ENCODE data around the gene HSPA13.
"Not testable (repeated sequence)": the region's sequence is repeated elsewhere in the genome, so short reads cannot be mapped to it uniquely, and the experiment has no call there.

Gene HSPA13

GRCh38 chr21:14361958-14362357 lies 21.0 kb downstream of the HSPA13 start:
- Mint-ChIP-seq H3K4me3 (no peak overlapping the region), H3K9me3 (no peaks in the 10 kb centered on the region), H3K36me3 (ENCODE audit: low read depth) (no peaks in the 10 kb centered on the region), H3K27me3 (ENCODE audit: low read depth) (peaks cover 14% of the 10 kb centered on the region), H3K4me1 (ENCODE audit: low read depth) (no peaks in the 10 kb centered on the region), H3K27ac (no peak overlapping the region)
- no peak for DNase-seq (ENCODE audit: low spot score)

- no peaks in the 10 kb centered on the region for H3K4me1 Mint-ChIP-seq (ENCODE audit: low read depth)
- no peaks in the 10 kb centered on the region for H3K36me3 Mint-ChIP-seq (ENCODE audit: low read depth)
- no peak overlapping the region for H3K4me3 Mint-ChIP-seq
- no peak overlapping the region for H3K27ac Mint-ChIP-seq
- peaks cover 18% of the 10 kb centered on the region for H3K27me3 Mint-ChIP-seq (ENCODE audit: low read depth)
- H3K9me3 Mint-ChIP-seq = no peaks in the 10 kb centered on the region
- no peak for DNase-seq (ENCODE audit: low spot score)
Observed at GRCh38 chr21:14358775-14359174, 24.2 kb downstream of the HSPA13 start.

GRCh38 chr21:14356746-14357145 lies 26.2 kb downstream of the HSPA13 start:
- Mint-ChIP-seq H3K27ac (no peak overlapping the region), H3K27me3 (ENCODE audit: low read depth) (peaks cover 20% of the 10 kb centered on the region), H3K9me3 (no peaks in the 10 kb centered on the region), H3K4me3 (no peak overlapping the region), H3K36me3 (ENCODE audit: low read depth) (no peaks in the 10 kb centered on the region), H3K4me1 (ENCODE audit: low read depth) (no peaks in the 10 kb centered on the region)
- DNase-seq (ENCODE audit: low spot score) = no peak

GRCh38 chr21:14354515-14354914 lies 28.4 kb downstream of the HSPA13 start:
- Mint-ChIP-seq H3K27me3 (ENCODE audit: low read depth) (peaks cover 15% of the 10 kb centered on the region), H3K9me3 (no peaks in the 10 kb centered on the region), H3K36me3 (ENCODE audit: low read depth) (no peaks in the 10 kb centered on the region), H3K4me1 (ENCODE audit: low read depth) (no peaks in the 10 kb centered on the region), H3K4me3 (no peak overlapping the region), H3K27ac (no peak overlapping the region)
- no peak for DNase-seq (ENCODE audit: low spot score)

GRCh38 chr21:14353726-14354125 lies 29.2 kb downstream of the HSPA13 start:
- Mint-ChIP-seq H3K27me3 (ENCODE audit: low read depth) (peaks cover 12% of the 10 kb centered on the region), H3K27ac (no peak overlapping the region), H3K4me3 (no peak overlapping the region), H3K4me1 (ENCODE audit: low read depth) (no peaks in the 10 kb centered on the region), H3K9me3 (no peaks in the 10 kb centered on the region), H3K36me3 (ENCODE audit: low read depth) (no peaks in the 10 kb centered on the region)
- no peak for DNase-seq (ENCODE audit: low spot score)

GRCh38 chr21:14353231-14353630 lies 29.7 kb downstream of the HSPA13 start:
- Mint-ChIP-seq H3K9me3 (no peaks in the 10 kb centered on the region), H3K27me3 (ENCODE audit: low read depth) (peaks cover 12% of the 10 kb centered on the region), H3K4me3 (no peak overlapping the region), H3K36me3 (ENCODE audit: low read depth) (no peaks in the 10 kb centered on the region), H3K4me1 (ENCODE audit: low read depth) (no peaks in the 10 kb centered on the region), H3K27ac (no peak overlapping the region)
- no peak for DNase-seq (ENCODE audit: low spot score)

GRCh38 chr21:14327346-14327745 lies 55.6 kb downstream of the HSPA13 start:
- H3K4me1 Mint-ChIP-seq (ENCODE audit: low read depth); H3K27me3 Mint-ChIP-seq (ENCODE audit: low read depth); H3K9me3 Mint-ChIP-seq; DNase-seq (ENCODE audit: low spot score); H3K27ac Mint-ChIP-seq; H3K36me3 Mint-ChIP-seq (ENCODE audit: low read depth); H3K4me3 Mint-ChIP-seq: not testable (repeated sequence)

GRCh38 chr21:14325595-14325994 lies 57.4 kb downstream of the HSPA13 start:
- no peak for DNase-seq (ENCODE audit: low spot score)
- Mint-ChIP-seq H3K27ac (no peak overlapping the region), H3K4me3 (no peak overlapping the region), H3K4me1 (ENCODE audit: low read depth) (no peaks in the 10 kb centered on the region), H3K27me3 (ENCODE audit: low read depth) (no peaks in the 10 kb centered on the region), H3K9me3 (no peaks in the 10 kb centered on the region), H3K36me3 (ENCODE audit: low read depth) (no peaks in the 10 kb centered on the region)

Data from T-helper 2 cell treated with Interferon-gamma antibody and Interleukin-4, amounts not matched to agents 5 μg/mL and 100 μg/mL, for 36 hours (primary cell).